GM23248 (cell line): ENCODE results near the gene PLD5. TPM values are rescaled to one million over a fixed set of nuclear protein-coding genes. Genes with fewer than 3 reads are reported as not detected.
"Not testable (repeated sequence)": the region's sequence is repeated elsewhere in the genome, so short reads cannot be mapped to it uniquely, and the experiment has no call there.

Experiments
- DNase-seq: peaks from one replicate; pipeline ENCODE4 v3.0.0-alpha.2; 2015
- H2AFZ ChIP-seq: fragments of 200-600 bp; sonication (generic); 2 replicates; pipeline ENCODE4 v1.6.1; 2016; ENCODE audit warnings: antibody characterized with exemption
- H3F3A ChIP-seq: fragments of 200-600 bp; sonication (generic); 2 replicates; pipeline ENCODE4 v1.6.1; 2016; ENCODE audit warnings: mild to moderate bottlenecking, antibody characterized with exemption, mixed run types; ENCODE audit not compliant: insufficient read depth
- H3K27ac ChIP-seq: fragments of 200-600 bp; sonication (generic); 2 replicates; pipeline ENCODE4 v1.5.1; 2016; ENCODE audit warnings: mild to moderate bottlenecking
- H3K27me3 ChIP-seq: fragments of 200-600 bp; sonication (generic); replicated peaks from 2 replicates; pipeline ENCODE4 v1.6.1; 2016; ENCODE audit warnings: mild to moderate bottlenecking; ENCODE audit not compliant: insufficient read depth
- H3K36me3 ChIP-seq: fragments of 200-600 bp; sonication (generic); 2 replicates; pipeline ENCODE4 v1.6.1; 2016; ENCODE audit warnings: low read depth, mild to moderate bottlenecking
- H3K4me1 ChIP-seq: fragments of 200-600 bp; sonication (generic); 2 replicates; pipeline ENCODE4 v1.6.1; 2016; ENCODE audit warnings: mild to moderate bottlenecking; ENCODE audit not compliant: insufficient read depth
- H3K4me2 ChIP-seq: fragments of 200-600 bp; sonication (generic); one replicate; pipeline ENCODE4 v1.6.1; 2016; ENCODE audit warnings: mild to moderate bottlenecking; ENCODE audit not compliant: unreplicated experiment
- H3K4me3 ChIP-seq: fragments of 200-600 bp; sonication (generic); 2 replicates; pipeline ENCODE4 v1.5.1; 2016; ENCODE audit warnings: mild to moderate bottlenecking
- H3K79me2 ChIP-seq: fragments of 200-600 bp; sonication (generic); 2 replicates; pipeline ENCODE4 v1.6.1; 2016; ENCODE audit warnings: mild to moderate bottlenecking; ENCODE audit not compliant: insufficient read depth
- H3K9ac ChIP-seq: fragments of 200-600 bp; sonication (generic); 2 replicates; pipeline ENCODE4 v1.6.1; 2016; ENCODE audit warnings: mild to moderate bottlenecking
- H3K9me2 ChIP-seq: fragments of 200-600 bp; sonication (generic); 2 replicates; pipeline ENCODE4 v1.6.1; 2016; ENCODE audit warnings: mixed run types, mild to moderate bottlenecking, moderate library complexity; ENCODE audit not compliant: insufficient read depth
- H3K9me3 ChIP-seq: fragments of 200-600 bp; sonication (generic); one replicate; pipeline ENCODE4 v1.6.1; 2017; ENCODE audit warnings: low read depth
- H4K20me1 ChIP-seq: fragments of 200-600 bp; sonication (generic); 2 replicates; pipeline ENCODE4 v1.6.0; 2016; ENCODE audit not compliant: insufficient read depth
- EZH2 ChIP-seq: fragments of 200-600 bp; sonication (generic); IDR thresholded peaks from 2 replicates; pipeline ENCODE4 v1.6.1; 2018; ENCODE audit warnings: antibody characterized with exemption, mild to moderate bottlenecking; ENCODE audit not compliant: insufficient read depth, poor library complexity, severe bottlenecking
- EZH2phosphoT487 ChIP-seq: fragments of 200-600 bp; sonication (generic); IDR thresholded peaks from 2 replicates; pipeline ENCODE4 v1.6.1; 2018; ENCODE audit warnings: antibody characterized with exemption, moderate library complexity, mild to moderate bottlenecking, low read depth; ENCODE audit not compliant: insufficient read depth
- WGBS, 2 experiments: methylation state at CpG; one replicate each; pipeline ENCODE4 v1.1.6; 2015 to 2017; ENCODE audit warnings: low lambda C conversion rate in 2 of 2, low coverage in 1 of 2; ENCODE audit errors: missing lambda C conversion rate in 2 of 2; 5-methylcytosine and 5-hydroxymethylcytosine counted together
- in situ Hi-C: fragments of 300-500 bp; cut with MboI; formaldehyde crosslinking; loops from 2 replicates; pipeline ENCODE4 v1.15.0; 2020
- polyA plus RNA-seq: library from polyadenylated mRNA; unstranded; fragments of >200 nt; fragmentation: Nextera tagmentation; extraction: Ambion mirVana; gene quantifications from 2 replicates; pipeline ENCODE4 v1.2.1, GENCODE V29; 2016
- total RNA-seq: library from RNA; depleted of rRNA; stranded (reverse); fragments of >200 nt; shearing (Covaris generic); gene quantifications from 2 replicates; pipeline ENCODE4 v1.2.3, GENCODE V29; 2014

PLD5 gene
- total and polyA plus RNA-seq, 2 experiments from 2014 or later: 0.14 TPM; not detected in 1

DNA sequence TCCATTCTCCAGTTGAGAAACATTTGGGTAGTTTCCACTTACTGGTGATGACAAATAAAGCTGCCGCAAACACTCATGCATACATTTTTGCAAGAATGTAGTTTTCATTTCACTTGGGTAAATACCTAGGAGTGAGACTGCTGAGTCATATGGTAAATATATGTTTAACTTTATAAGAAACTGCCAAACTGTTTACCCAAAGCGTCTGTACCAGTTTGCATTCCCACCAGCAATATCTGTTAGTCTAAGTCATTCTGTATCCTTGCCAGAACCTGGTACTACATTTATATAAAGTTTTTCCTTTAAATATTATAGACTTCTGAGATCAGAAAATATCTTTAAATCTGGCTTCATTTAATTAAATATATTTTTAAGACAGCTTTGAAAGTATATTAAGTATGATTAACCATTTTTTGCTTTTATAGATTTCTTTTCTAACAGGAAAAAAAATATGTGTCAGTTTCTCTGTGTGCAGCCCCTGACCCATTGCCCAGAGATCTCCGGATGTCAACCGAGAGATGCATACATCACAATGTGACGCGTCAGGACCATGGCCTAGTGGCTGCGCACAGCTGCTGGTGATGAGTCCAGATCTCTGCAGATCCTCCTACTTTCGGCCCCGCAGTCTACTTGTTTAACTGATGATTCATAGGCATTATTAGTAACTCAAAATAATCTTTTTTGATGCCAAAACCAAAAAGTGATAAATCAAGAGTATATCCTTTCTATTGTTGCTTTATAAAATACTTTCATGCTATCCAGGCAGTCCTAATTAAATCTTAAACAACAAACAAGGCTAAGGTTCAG is 298.5 kb downstream of the PLD5 start:
- Histone ChIP-seq H3K79me2 (no peaks in the 10 kb centered on the region), H3K4me1 (no peaks in the 10 kb centered on the region), H3K27me3 (no peaks in the 10 kb centered on the region), H3K9ac (no peak overlapping the region), H4K20me1 (no peaks in the 10 kb centered on the region), H2AFZ (no peak overlapping the region), H3K9me3 (no peaks in the 10 kb centered on the region), H3K4me2 (no peak overlapping the region), H3K36me3 (no peaks in the 10 kb centered on the region), H3K4me3 (no peak overlapping the region), H3K27ac (no peak overlapping the region), H3F3A (no peaks in the 10 kb centered on the region), H3K9me2 (no peaks in the 10 kb centered on the region)
- no peak for DNase-seq
- TF ChIP-seq EZH2phosphoT487: no peak
- TF ChIP-seq EZH2: no peak
- in situ Hi-C loops: no loop called here
- 67 to 70% methylated on average over 9 of the region's 9 CpGs for WGBS, 2 experiments

DNA sequence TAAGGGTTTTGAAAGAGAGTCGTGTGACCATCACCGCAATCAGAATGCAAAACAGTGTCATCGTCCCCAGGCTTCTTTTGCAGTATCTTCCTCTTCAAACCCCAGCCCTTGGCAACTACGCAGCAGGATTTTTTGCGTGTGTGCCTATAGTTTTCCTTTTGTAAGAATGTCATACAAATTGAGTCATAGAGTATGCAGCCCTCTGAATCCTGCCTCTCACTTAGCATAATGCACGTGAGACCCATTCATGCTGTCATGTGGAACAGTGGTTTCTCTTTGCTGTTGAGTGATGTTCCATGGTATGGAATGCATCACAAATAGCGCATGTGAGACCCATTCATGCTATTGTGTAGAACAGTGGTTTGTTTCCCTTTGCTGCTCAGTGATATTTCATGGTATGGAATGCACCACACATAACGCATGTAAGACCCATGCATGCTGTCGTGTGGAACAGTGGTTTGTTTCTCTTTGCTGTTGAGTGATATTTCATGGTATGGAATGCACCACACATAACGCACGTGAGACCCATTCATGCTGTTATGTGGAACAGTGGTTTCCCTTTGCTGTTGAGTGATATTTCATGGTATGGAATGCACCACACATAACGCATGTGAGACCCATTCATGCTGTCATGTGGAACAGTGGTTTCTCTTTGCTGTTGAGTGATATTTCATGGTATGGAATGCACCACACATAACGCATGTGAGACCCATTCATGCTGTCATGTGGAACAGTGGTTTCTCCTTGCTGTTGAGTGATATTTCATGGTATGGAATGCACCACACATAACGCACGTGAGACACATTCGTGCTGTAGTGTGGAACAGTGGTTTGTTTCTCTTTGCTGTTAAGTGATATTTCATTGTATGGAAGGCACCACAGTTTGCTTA is 299.4 kb downstream of the PLD5 start:
- DNase-seq, H3K9me3 ChIP-seq, H4K20me1 ChIP-seq, H3K4me1 ChIP-seq, H3K27ac ChIP-seq, in situ Hi-C loops, H3K4me3 ChIP-seq, H2AFZ ChIP-seq, H3K36me3 ChIP-seq, H3F3A ChIP-seq, H3K27me3 ChIP-seq, H3K9ac ChIP-seq, H3K4me2 ChIP-seq, H3K79me2 ChIP-seq, H3K9me2 ChIP-seq: not testable (repeated sequence)
- 44 to 45% methylated on average over 14 to 16 of the region's 16 CpGs for WGBS, 2 experiments

DNA sequence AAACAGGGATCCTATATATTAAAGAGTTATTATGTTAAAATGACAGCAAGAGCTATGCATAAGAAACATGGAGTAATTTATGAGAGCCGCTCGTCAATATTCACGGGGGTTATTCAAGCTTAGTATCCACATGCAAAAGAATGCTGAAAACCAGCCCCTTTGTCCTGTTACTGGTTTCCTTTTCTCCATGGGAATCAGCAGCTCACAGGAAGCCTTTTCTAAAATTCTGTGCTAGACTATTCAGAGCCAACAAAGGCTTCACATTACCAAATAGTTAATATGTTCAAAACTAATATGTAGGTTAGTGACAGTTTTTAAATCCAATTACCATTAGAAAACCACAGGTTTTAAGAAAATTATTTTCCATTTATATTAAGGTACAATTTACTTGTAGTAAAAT is 300.0 kb downstream of the PLD5 start:
- no peaks in the 10 kb centered on the region for H3K36me3 ChIP-seq
- H2AFZ ChIP-seq: no peak overlapping the region
- no peaks in the 10 kb centered on the region for H3K9me2 ChIP-seq
- H3K9ac ChIP-seq: no peak overlapping the region
- no peaks in the 10 kb centered on the region for H3F3A ChIP-seq
- in situ Hi-C loops: no loop called here
- H3K4me2 ChIP-seq: no peak overlapping the region
- H3K27ac ChIP-seq: no peak overlapping the region
- no peak overlapping the region for H3K4me3 ChIP-seq
- TF ChIP-seq EZH2: no peak
- TF ChIP-seq EZH2phosphoT487: no peak
- WGBS, 2 experiments: 64 to 71% methylated on average over 3 of the region's 3 CpGs
- no peaks in the 10 kb centered on the region for H3K4me1 ChIP-seq
- no peaks in the 10 kb centered on the region for H3K79me2 ChIP-seq
- DNase-seq: no peak
- H3K27me3 ChIP-seq: no peaks in the 10 kb centered on the region
- no peaks in the 10 kb centered on the region for H4K20me1 ChIP-seq
- no peaks in the 10 kb centered on the region for H3K9me3 ChIP-seq

DNA sequence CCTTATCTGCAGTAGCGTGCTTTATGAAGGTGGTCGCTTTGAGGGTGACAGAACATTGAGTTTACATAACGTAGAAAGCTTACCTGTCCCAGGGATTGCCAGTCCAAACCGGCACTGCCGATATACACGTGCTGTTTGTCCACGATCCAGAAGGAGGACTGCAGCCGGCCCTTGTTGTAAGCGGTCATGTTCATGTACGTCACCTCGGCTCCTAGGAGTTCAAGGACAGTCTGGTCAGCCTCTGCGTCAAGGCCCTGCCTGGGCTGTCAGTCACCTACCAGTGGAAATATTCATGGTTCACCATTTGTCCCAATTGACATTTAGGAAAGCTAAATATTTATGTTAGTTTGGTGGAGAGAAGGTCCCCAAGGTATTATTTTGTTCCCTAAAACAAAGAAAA is 304.6 kb downstream of the PLD5 start:
- no peaks in the 10 kb centered on the region for H3K9me3 ChIP-seq
- H2AFZ ChIP-seq: no peak overlapping the region
- H3F3A ChIP-seq: no peaks in the 10 kb centered on the region
- H3K27me3 ChIP-seq: no peaks in the 10 kb centered on the region
- H3K4me2 ChIP-seq: no peak overlapping the region
- no peak for DNase-seq
- H3K79me2 ChIP-seq: no peaks in the 10 kb centered on the region
- H3K4me3 ChIP-seq: no peak overlapping the region
- no peaks in the 10 kb centered on the region for H4K20me1 ChIP-seq
- no peak overlapping the region for H3K9ac ChIP-seq
- H3K27ac ChIP-seq: no peak overlapping the region
- WGBS, 2 experiments: 58 to 75% methylated on average over 12 of the region's 12 CpGs
- no peaks in the 10 kb centered on the region for H3K9me2 ChIP-seq
- no peaks in the 10 kb centered on the region for H3K36me3 ChIP-seq
- H3K4me1 ChIP-seq: no peaks in the 10 kb centered on the region
- in situ Hi-C loops: no loop called here
- no peak for TF ChIP-seq EZH2phosphoT487
- no peak for TF ChIP-seq EZH2
